GM23338 (cell line): ENCODE results near the gene ATP8A2. TPM values are rescaled to one million over a fixed set of nuclear protein-coding genes. Genes with fewer than 3 reads are reported as not detected.

Experiments
- ATAC-seq: fragments of 200-7000 bp; cut with Tn5 transposase; 3 replicates; pipeline ENCODE4 v1.9.1; 2020
- DNase-seq: peaks from one replicate; pipeline ENCODE4 v3.0.0-alpha.2; 2015; ENCODE audit warnings: low spot score
- H2AFZ ChIP-seq: fragments of 200-600 bp; sonication (generic); 2 replicates; pipeline ENCODE4 v1.8.0; 2016; ENCODE audit warnings: antibody characterized with exemption, mild to moderate bottlenecking, moderate library complexity
- H3F3A ChIP-seq: fragments of 200-600 bp; sonication (generic); replicated peaks from 2 replicates; pipeline ENCODE4 v1.8.0; 2017; ENCODE audit warnings: antibody characterized with exemption, mixed run types, low read depth
- H3K27ac ChIP-seq: fragments of 200-600 bp; sonication (generic); 2 replicates; pipeline ENCODE4 v1.6.1; 2016; ENCODE audit warnings: low read depth
- H3K27me3 ChIP-seq: fragments of 200-600 bp; sonication (generic); 2 replicates; pipeline ENCODE4 v1.8.0; 2016; ENCODE audit warnings: mild to moderate bottlenecking, mixed run types, moderate library complexity; ENCODE audit not compliant: insufficient read depth
- H3K36me3 ChIP-seq: fragments of 200-600 bp; sonication (generic); 2 replicates; pipeline ENCODE4 v1.8.0; 2016; ENCODE audit warnings: mild to moderate bottlenecking; ENCODE audit not compliant: insufficient read depth
- H3K4me1 ChIP-seq: fragments of 200-600 bp; sonication (generic); 2 replicates; pipeline ENCODE4 v1.8.0; 2016; ENCODE audit warnings: mild to moderate bottlenecking, moderate library complexity; ENCODE audit not compliant: insufficient read depth
- H3K4me2 ChIP-seq: fragments of 200-600 bp; sonication (generic); 2 replicates; pipeline ENCODE4 v1.7.1; 2017; ENCODE audit warnings: mixed run types
- H3K4me3 ChIP-seq: fragments of 200-600 bp; sonication (generic); 2 replicates; pipeline ENCODE4 v1.6.1; 2016; ENCODE audit warnings: mixed run types
- H3K79me2 ChIP-seq: fragments of 200-600 bp; sonication (generic); replicated peaks from 2 replicates; pipeline ENCODE4 v1.8.0; 2017; ENCODE audit warnings: mild to moderate bottlenecking; ENCODE audit not compliant: insufficient read depth
- H3K9me2 ChIP-seq: fragments of 200-600 bp; sonication (generic); 2 replicates; pipeline ENCODE4 v1.8.0; 2017; ENCODE audit not compliant: insufficient read depth
- H4K20me1 ChIP-seq: fragments of 200-600 bp; sonication (generic); replicated peaks from 2 replicates; pipeline ENCODE4 v1.8.0; 2017; ENCODE audit warnings: mild to moderate bottlenecking; ENCODE audit not compliant: insufficient read depth
- H3K27ac Mint-ChIP-seq: 2 replicates; pipeline ENCODE4 v1.8.0; 2020; ENCODE audit warnings: inconsistent platforms, mild to moderate bottlenecking, moderate library complexity, mixed read lengths
- H3K27me3 Mint-ChIP-seq: 3 replicates; pipeline ENCODE4 v1.8.0; 2022; ENCODE audit warnings: low read depth, mild to moderate bottlenecking, moderate library complexity, mixed read lengths, inconsistent platforms; ENCODE audit not compliant: insufficient read depth, poor library complexity
- H3K36me3 Mint-ChIP-seq: 3 replicates; pipeline ENCODE4 v1.8.0; 2021; ENCODE audit warnings: low read depth, mild to moderate bottlenecking, inconsistent platforms, moderate library complexity, mixed read lengths
- H3K4me1 Mint-ChIP-seq: 3 replicates; pipeline ENCODE4 v1.8.0; 2020; ENCODE audit warnings: mild to moderate bottlenecking, inconsistent platforms, mixed read lengths
- H3K4me3 Mint-ChIP-seq: 3 replicates; pipeline ENCODE4 v1.8.0; 2021; ENCODE audit warnings: moderate library complexity, mild to moderate bottlenecking, inconsistent platforms, mixed read lengths
- H3K9me3 Mint-ChIP-seq: 3 replicates; pipeline ENCODE4 v1.8.0; 2020; ENCODE audit warnings: moderate library complexity, mild to moderate bottlenecking, inconsistent platforms, mixed read lengths
- CREB1 ChIP-seq: fragments of 250-450 bp; sonication (Bioruptor Pico); IDR thresholded peaks from 2 replicates; pipeline ENCODE4 v1.5.0; 2020; ENCODE audit warnings: low read depth, mild to moderate bottlenecking, moderate library complexity
- ETS1 ChIP-seq: IDR thresholded peaks from 2 replicates; pipeline ENCODE4 v1.6.1; 2016; ENCODE audit warnings: antibody characterized with exemption
- EZH2 ChIP-seq: fragments of 200-600 bp; sonication (generic); IDR thresholded peaks from one replicate; pipeline ENCODE4 v1.8.0; 2017; ENCODE audit warnings: antibody characterized with exemption, mild to moderate bottlenecking, low read depth; ENCODE audit not compliant: unreplicated experiment
- EZH2phosphoT487 ChIP-seq: fragments of 200-600 bp; sonication (generic); IDR thresholded peaks from one replicate; pipeline ENCODE4 v1.8.1; 2018; ENCODE audit warnings: antibody characterized with exemption; ENCODE audit not compliant: unreplicated experiment
- JUNB ChIP-seq: IDR thresholded peaks from one replicate; pipeline ENCODE4 v1.6.1; 2016; ENCODE audit warnings: antibody characterized with exemption; ENCODE audit not compliant: unreplicated experiment
- NANOG ChIP-seq: IDR thresholded peaks from 2 replicates; pipeline ENCODE4 v1.6.1; 2016; ENCODE audit warnings: antibody characterized with exemption, borderline replicate concordance
- REST ChIP-seq: IDR thresholded peaks from one replicate; pipeline ENCODE4 v1.6.1; 2018; ENCODE audit warnings: antibody characterized with exemption; ENCODE audit not compliant: unreplicated experiment
- STAT1 ChIP-seq: IDR thresholded peaks from one replicate; pipeline ENCODE4 v1.6.1; 2016; ENCODE audit warnings: antibody characterized with exemption; ENCODE audit not compliant: unreplicated experiment
- ZNF114 ChIP-seq: fragments of 250-450 bp; sonication (Bioruptor Pico); IDR thresholded peaks from 2 replicates; pipeline ENCODE4 v1.5.0; 2020; ENCODE audit warnings: mild to moderate bottlenecking, moderate library complexity
- ZNF462 ChIP-seq: fragments of 250-450 bp; sonication (Bioruptor Pico); IDR thresholded peaks from 2 replicates; pipeline ENCODE4 v1.5.0; 2020; ENCODE audit warnings: mild to moderate bottlenecking, moderate library complexity
- polyA plus RNA-seq: library from polyadenylated mRNA; unstranded; fragments of >200 nt; fragmentation: Nextera tagmentation; extraction: Ambion mirVana; gene quantifications from 2 replicates; pipeline ENCODE4 v1.2.1, GENCODE V29; 2016
- total RNA-seq: library from RNA; depleted of rRNA; stranded (reverse); fragments of >200 nt; shearing (Covaris generic); gene quantifications from 2 replicates; pipeline ENCODE4 v1.2.3, GENCODE V29; 2014

The ATP8A2 gene
- total and polyA plus RNA-seq, 2 experiments from 2014 or later = 5.7 to 8.8 TPM

- peak overlapping the region; percentile 27; the same call in 1 of the 2 replicates for H3K27ac Mint-ChIP-seq
- peak; percentile 28 for DNase-seq
- no peak overlapping the region for H3K27ac ChIP-seq
- no peak overlapping the region for H3K4me2 ChIP-seq
- no peaks in the 10 kb centered on the region for H3K27me3 ChIP-seq
- peaks cover 7% of the 10 kb centered on the region; the same call in 1 of the 2 replicates for H3K4me1 ChIP-seq
- H3K27me3 Mint-ChIP-seq = peaks cover 3% of the 10 kb centered on the region
- H3K79me2 ChIP-seq = no peaks in the 10 kb centered on the region; the same call in 1 of the 2 replicates
- H3F3A ChIP-seq = no peaks in the 10 kb centered on the region
- peak overlapping the region; percentile 8; the same call in 1 of the 2 replicates for H2AFZ ChIP-seq
- no peaks in the 10 kb centered on the region for H4K20me1 ChIP-seq
- no peak for TF ChIP-seq NANOG
- no peak for TF ChIP-seq EZH2
- TF ChIP-seq JUNB = no peak
- TF ChIP-seq ETS1 = no peak
- TF ChIP-seq ZNF114 (CRISPR knock-in tag) = no peak
- TF ChIP-seq REST = no peak
- no peak for TF ChIP-seq CREB1 (CRISPR knock-in tag)
- TF ChIP-seq ZNF462 (CRISPR knock-in tag) = no peak
- TF ChIP-seq EZH2phosphoT487 = no peak
- TF ChIP-seq STAT1 = no peak
- H3K9me2 ChIP-seq = no peaks in the 10 kb centered on the region
- no peak overlapping the region for H3K4me3 ChIP-seq
- H3K4me3 Mint-ChIP-seq = no peak overlapping the region
- peak; percentile 62 for ATAC-seq
- H3K9me3 Mint-ChIP-seq = no peaks in the 10 kb centered on the region
- peaks cover 23% of the 10 kb centered on the region for H3K4me1 Mint-ChIP-seq
- H3K36me3 ChIP-seq = no peaks in the 10 kb centered on the region
- H3K36me3 Mint-ChIP-seq = no peaks in the 10 kb centered on the region
These were observed 117.5 kb downstream of the ATP8A2 start for GRCh38 chr13:25489238-25489637.
